ENCODE data around the gene PHKA1. TPM values are rescaled to one million over a fixed set of nuclear protein-coding genes. Genes with fewer than 3 reads are reported as not detected.
"Not testable (repeated sequence)": the region's sequence is repeated elsewhere in the genome, so short reads cannot be mapped to it uniquely, and the experiment has no call there.

The PHKA1 gene
- total RNA-seq, 1 donor: 4.7 TPM

GRCh38 chrX:72685018-72685417 is 29.1 kb downstream of the PHKA1 start:
- Histone ChIP-seq H3K9me3 (ENCODE audit: low read depth, low read length) (no peaks in the 10 kb centered on the region), H3K4me3 (ENCODE audit: insufficient read depth, low read length) (no peak overlapping the region), H4K20me1 (ENCODE audit: insufficient read depth, low read length) (no peaks in the 10 kb centered on the region), H3K27me3 (ENCODE audit: insufficient read depth, low read length) (no peaks in the 10 kb centered on the region), H3K79me2 (ENCODE audit: insufficient read depth, low read length) (no peaks in the 10 kb centered on the region), H3K4me1 (ENCODE audit: insufficient read depth, low read length) (no peaks in the 10 kb centered on the region), H3K36me3 (ENCODE audit: insufficient read depth, low read length) (no peaks in the 10 kb centered on the region), H3K4me2 (ENCODE audit: insufficient read depth, low read length) (no peak overlapping the region), H2AFZ (ENCODE audit: low read length) (no peak overlapping the region), H3K27ac (ENCODE audit: low read depth, low read length) (no peak overlapping the region)
- DNase-seq (ENCODE audit: insufficient read length, low spot score, missing footprints): peak; percentile 35
- no peak for TF ChIP-seq CTCF (IDR thresholded peaks at IDR 0.05; ENCODE audit: extremely low read depth, low read depth, low read length)

GRCh38 chrX:72683631-72684030 is 30.5 kb downstream of the PHKA1 start:
- no peaks in the 10 kb centered on the region for H3K36me3 ChIP-seq (ENCODE audit: insufficient read depth, low read length)
- TF ChIP-seq CTCF (IDR thresholded peaks at IDR 0.05; ENCODE audit: extremely low read depth, low read depth, low read length): no peak
- H3K4me2 ChIP-seq (ENCODE audit: insufficient read depth, low read length): no peak overlapping the region
- no peak overlapping the region for H3K27ac ChIP-seq (ENCODE audit: low read depth, low read length)
- H3K4me1 ChIP-seq (ENCODE audit: insufficient read depth, low read length): no peaks in the 10 kb centered on the region
- H3K4me3 ChIP-seq (ENCODE audit: insufficient read depth, low read length): no peak overlapping the region
- H4K20me1 ChIP-seq (ENCODE audit: insufficient read depth, low read length): no peaks in the 10 kb centered on the region
- H3K79me2 ChIP-seq (ENCODE audit: insufficient read depth, low read length): no peaks in the 10 kb centered on the region
- no peaks in the 10 kb centered on the region for H3K27me3 ChIP-seq (ENCODE audit: insufficient read depth, low read length)
- H3K9me3 ChIP-seq (ENCODE audit: low read depth, low read length): no peaks in the 10 kb centered on the region
- peak; percentile 58 for DNase-seq (ENCODE audit: insufficient read length, low spot score, missing footprints)
- H2AFZ ChIP-seq (ENCODE audit: low read length): no peak overlapping the region

- H4K20me1 ChIP-seq (ENCODE audit: insufficient read depth, low read length): no peaks in the 10 kb centered on the region
- H2AFZ ChIP-seq (ENCODE audit: low read length): no peak overlapping the region
- no peaks in the 10 kb centered on the region for H3K9me3 ChIP-seq (ENCODE audit: low read depth, low read length)
- TF ChIP-seq CTCF (IDR thresholded peaks at IDR 0.05; ENCODE audit: extremely low read depth, low read depth, low read length): no peak
- no peak overlapping the region for H3K27ac ChIP-seq (ENCODE audit: low read depth, low read length)
- H3K4me1 ChIP-seq (ENCODE audit: insufficient read depth, low read length): no peaks in the 10 kb centered on the region
- no peaks in the 10 kb centered on the region for H3K79me2 ChIP-seq (ENCODE audit: insufficient read depth, low read length)
- no peak overlapping the region for H3K4me3 ChIP-seq (ENCODE audit: insufficient read depth, low read length)
- no peak overlapping the region for H3K4me2 ChIP-seq (ENCODE audit: insufficient read depth, low read length)
- DNase-seq (ENCODE audit: insufficient read length, low spot score, missing footprints): no peak
- peaks cover 3% of the 10 kb centered on the region for H3K27me3 ChIP-seq (ENCODE audit: insufficient read depth, low read length)
- no peaks in the 10 kb centered on the region for H3K36me3 ChIP-seq (ENCODE audit: insufficient read depth, low read length)
These were observed 37.6 kb downstream of the PHKA1 start for GRCh38 chrX:72676465-72676864.

GRCh38 chrX:72673951-72674350 is 40.2 kb downstream of the PHKA1 start:
- DNase-seq (ENCODE audit: insufficient read length, low spot score, missing footprints); H2AFZ ChIP-seq (ENCODE audit: low read length): not testable (repeated sequence)

GRCh38 chrX:72669508-72669907 is 44.6 kb downstream of the PHKA1 start:
- not testable (repeated sequence) for H3K36me3 ChIP-seq (ENCODE audit: insufficient read depth, low read length); H3K4me1 ChIP-seq (ENCODE audit: insufficient read depth, low read length); DNase-seq (ENCODE audit: insufficient read length, low spot score, missing footprints); H3K79me2 ChIP-seq (ENCODE audit: insufficient read depth, low read length); H3K27ac ChIP-seq (ENCODE audit: low read depth, low read length); H3K4me3 ChIP-seq (ENCODE audit: insufficient read depth, low read length); H4K20me1 ChIP-seq (ENCODE audit: insufficient read depth, low read length); H2AFZ ChIP-seq (ENCODE audit: low read length); H3K9me3 ChIP-seq (ENCODE audit: low read depth, low read length); H3K4me2 ChIP-seq (ENCODE audit: insufficient read depth, low read length)
- H3K27me3 ChIP-seq (ENCODE audit: insufficient read depth, low read length): peaks cover 10% of the 10 kb centered on the region

More at GRCh38 chrX:72673951-72674350, 40.2 kb downstream of the PHKA1 start:
- not testable (repeated sequence) for H3K27me3 ChIP-seq (ENCODE audit: insufficient read depth, low read length); H3K79me2 ChIP-seq (ENCODE audit: insufficient read depth, low read length); H3K4me3 ChIP-seq (ENCODE audit: insufficient read depth, low read length); H3K4me1 ChIP-seq (ENCODE audit: insufficient read depth, low read length); H4K20me1 ChIP-seq (ENCODE audit: insufficient read depth, low read length); H3K36me3 ChIP-seq (ENCODE audit: insufficient read depth, low read length); H3K27ac ChIP-seq (ENCODE audit: low read depth, low read length); H3K4me2 ChIP-seq (ENCODE audit: insufficient read depth, low read length); H3K9me3 ChIP-seq (ENCODE audit: low read depth, low read length)
